Stimulated activated CD8-positive, alpha-beta memory T cell treated with anti-CD3 and anti-CD28 coated beads, Interleukin-2, amount 100 ng/mL, for 48 hours (primary cell): ENCODE data around the gene FIGN.

Experiments
- DNase-seq, 2 donors: peaks; one replicate each; pipeline ENCODE4 v3.0.0-alpha.2; 2020; ENCODE audit warnings: low read depth in 2 of 2

Gene FIGN, protein sequence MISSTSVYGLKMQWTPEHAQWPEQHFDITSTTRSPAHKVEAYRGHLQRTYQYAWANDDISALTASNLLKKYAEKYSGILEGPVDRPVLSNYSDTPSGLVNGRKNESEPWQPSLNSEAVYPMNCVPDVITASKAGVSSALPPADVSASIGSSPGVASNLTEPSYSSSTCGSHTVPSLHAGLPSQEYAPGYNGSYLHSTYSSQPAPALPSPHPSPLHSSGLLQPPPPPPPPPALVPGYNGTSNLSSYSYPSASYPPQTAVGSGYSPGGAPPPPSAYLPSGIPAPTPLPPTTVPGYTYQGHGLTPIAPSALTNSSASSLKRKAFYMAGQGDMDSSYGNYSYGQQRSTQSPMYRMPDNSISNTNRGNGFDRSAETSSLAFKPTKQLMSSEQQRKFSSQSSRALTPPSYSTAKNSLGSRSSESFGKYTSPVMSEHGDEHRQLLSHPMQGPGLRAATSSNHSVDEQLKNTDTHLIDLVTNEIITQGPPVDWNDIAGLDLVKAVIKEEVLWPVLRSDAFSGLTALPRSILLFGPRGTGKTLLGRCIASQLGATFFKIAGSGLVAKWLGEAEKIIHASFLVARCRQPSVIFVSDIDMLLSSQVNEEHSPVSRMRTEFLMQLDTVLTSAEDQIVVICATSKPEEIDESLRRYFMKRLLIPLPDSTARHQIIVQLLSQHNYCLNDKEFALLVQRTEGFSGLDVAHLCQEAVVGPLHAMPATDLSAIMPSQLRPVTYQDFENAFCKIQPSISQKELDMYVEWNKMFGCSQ

DNA sequence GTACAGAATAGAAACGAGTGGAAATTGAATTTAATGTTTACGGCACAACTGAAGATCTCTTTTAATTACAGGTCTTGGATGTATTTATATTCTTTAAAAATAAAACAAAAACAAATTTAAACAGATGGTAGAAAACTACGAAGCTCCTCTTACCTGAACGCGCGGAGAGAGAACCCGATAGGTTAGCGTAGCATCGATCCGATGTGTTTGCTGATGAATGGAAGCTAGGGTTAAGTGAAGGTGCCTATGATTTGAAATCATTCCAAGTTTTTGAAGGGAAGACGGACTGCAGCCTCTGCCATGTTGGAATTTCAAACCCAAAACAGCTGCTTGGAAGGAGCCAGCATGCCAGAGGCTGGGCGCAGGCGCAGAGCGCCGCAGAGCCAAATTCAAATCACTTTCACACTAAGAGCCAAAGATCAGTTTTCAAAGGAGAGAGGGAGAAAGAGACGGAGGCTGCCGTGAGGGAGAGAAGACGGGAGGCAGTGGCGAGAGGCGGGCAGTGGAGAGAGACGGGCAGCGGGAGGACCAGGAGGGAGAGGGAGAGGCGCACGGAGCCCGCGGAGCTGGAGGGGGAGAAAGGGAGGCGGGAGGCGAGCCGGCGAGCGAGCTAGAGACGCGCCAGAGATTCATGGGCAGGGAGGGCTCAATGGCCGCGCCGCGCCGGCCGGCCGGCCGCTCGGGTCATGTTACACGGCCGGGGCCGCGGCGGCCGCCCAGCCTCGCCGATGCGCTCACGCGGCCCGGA is at the start of gene FIGN:
Gene FIGN (minus strand): TSS at position 324 of the 748 bp plus-strand sequence. CDS start 1,081 bp downstream, outside the sequence.
- no peak for DNase-seq

DNA sequence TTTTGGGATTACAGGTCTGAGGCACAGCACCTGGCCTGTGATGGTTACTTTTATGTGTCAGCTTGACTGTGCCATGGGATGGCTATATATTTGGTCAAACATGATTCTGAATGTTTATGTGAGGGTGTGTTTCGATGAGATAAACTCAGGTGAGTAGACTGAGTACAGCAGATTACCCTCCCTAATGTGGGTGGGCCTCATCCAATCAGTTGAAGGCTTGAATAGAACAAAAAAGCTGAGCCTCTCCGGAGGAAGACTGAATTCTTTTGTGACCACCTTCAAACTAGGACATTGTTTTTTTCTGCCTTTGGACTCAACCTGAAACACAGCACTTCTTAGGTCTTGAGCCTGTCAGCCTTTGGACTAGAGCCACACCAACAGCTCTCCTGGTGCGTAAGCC is 49.4 kb upstream of the FIGN start:
- DNase-seq = no peak

DNA sequence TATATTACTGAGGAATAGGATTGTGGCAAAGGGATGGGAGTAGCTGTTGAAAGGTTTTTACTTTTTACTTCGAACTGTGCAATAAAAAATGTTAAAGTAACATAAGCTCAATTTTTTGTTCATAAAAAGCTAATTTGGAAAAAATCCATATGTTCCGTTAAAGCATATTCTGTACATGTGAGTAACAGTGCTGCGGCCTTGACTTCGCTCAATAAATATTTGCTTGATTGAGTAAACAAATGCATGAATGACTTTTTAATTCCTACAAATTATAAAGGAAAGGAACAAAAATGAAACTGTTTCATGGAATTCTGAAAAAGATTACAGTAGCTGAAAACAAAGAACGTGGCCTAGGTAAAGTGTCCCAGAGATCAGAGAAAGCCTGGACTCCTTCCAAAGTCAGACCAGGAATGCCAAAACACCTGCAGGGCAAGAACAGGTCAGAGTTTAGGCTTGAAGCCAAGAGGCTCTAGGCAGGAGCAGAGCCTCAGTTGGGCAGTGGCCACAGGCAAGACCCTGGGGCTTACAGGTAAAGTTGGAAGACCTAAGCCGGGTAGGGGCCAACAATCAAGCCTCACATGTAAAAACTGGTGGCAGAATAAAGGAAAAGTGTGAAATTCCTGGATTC is 44.3 kb upstream of the FIGN start:
- DNase-seq = no peak

DNA sequence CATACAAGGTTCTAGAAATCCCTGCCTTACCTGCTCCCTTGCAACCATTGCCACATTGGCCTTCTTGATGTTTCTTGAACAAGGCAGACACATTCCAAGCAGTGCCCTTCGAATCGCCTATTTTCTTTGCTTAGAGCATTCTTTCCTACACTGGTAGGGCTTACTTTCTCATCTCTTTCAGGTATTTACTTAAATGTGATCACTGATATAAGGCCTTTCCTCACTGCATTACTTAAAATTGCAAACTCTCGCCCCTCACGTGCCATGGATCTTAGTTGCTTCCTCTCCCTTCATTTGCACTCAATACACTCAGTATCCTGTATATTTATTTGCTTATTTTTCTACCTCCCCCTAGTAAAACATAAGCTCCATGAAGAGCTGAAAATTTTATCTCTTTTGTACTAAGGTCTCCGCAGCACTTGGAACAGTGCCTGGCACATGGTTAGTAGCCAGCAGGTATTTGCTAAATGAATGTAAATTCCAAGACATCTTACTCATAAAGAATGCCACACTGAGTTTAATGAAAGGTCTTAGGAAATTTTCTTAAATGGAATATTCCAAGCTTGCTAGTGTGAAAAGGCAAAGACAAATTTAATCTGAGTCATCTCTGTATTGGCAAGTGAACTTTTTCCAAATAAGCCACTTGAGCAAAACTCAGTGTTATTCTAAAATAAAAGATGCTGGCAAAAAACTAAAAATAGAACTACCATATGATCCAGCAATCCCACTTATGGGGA is 42.4 kb upstream of the FIGN start:
- no peak for DNase-seq

DNA sequence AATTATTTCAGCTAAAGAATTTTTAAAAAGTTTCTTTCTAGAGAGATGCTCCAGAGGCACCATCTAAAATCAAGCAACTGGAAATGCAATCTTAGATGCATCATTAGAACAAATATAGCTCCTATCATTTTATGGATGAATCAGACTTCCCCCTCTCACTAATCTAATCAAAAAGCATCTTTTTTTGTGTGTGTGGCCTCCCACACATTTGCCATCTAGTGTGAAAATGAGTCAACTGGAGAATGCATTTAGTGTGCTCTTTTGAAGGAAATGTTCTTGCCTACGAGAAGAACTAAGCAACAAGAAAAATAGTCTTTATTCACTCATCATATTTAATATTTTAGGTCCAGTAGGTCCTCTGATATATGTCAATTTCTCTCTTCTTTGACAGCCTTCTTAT is 39.5 kb upstream of the FIGN start:
- DNase-seq = no peak

DNA sequence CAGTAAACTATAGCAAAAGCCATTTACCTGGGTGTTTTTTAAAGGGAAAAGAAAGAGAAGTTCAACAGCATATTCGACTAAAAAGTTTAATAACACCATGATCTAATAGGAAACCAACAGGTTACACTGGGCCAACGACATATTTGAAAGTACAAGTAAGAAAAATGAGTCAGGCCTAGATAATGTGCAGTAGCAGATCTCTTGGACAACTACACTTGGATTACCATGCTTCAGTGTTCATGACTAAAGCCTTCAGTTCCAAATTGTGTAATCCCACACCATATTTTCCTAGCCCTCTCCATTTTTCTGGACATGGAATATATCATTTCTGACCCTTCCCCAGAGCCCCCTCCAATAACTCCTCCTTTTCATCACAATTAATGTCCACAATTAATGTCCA is 39.1 kb upstream of the FIGN start:
- no peak for DNase-seq

DNA sequence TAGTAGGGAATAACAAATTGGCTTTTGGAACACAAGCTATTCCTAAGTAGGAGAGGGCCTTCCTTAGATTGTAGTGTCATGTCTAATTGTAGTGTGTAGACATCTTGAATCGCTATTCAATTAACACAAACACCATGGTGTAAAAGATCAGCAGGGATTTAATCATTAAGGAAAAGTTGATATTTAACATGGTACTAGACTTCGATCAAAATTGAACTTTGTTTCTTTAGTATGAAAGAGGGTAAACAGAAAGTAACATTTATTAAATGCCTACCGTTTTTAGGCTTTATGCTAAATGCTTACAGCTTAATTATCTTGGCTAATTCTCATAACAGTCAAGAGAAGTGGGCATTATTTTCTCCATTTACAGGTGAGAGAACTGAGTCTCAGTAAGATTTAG is 37.5 kb upstream of the FIGN start:
- no peak for DNase-seq

DNA sequence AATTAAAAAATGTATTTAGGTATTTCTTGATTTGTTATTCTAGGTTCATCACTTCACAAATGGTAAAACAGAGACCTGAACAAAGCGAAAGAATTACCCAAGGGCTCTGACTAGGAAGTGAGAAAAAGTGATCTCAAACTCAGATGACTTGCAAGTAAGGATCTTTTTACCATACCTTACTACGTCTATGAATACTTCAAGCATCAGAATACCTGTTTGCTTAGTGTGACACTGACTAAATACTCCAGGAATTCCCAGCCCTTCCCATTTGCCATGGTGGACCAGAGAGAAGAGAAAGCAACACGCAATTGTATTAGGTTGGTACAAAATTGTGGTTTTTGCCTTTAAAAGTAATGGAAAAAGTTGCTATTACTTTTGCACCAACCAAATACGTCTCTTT is 35.8 kb upstream of the FIGN start:
- no peak for DNase-seq

DNA sequence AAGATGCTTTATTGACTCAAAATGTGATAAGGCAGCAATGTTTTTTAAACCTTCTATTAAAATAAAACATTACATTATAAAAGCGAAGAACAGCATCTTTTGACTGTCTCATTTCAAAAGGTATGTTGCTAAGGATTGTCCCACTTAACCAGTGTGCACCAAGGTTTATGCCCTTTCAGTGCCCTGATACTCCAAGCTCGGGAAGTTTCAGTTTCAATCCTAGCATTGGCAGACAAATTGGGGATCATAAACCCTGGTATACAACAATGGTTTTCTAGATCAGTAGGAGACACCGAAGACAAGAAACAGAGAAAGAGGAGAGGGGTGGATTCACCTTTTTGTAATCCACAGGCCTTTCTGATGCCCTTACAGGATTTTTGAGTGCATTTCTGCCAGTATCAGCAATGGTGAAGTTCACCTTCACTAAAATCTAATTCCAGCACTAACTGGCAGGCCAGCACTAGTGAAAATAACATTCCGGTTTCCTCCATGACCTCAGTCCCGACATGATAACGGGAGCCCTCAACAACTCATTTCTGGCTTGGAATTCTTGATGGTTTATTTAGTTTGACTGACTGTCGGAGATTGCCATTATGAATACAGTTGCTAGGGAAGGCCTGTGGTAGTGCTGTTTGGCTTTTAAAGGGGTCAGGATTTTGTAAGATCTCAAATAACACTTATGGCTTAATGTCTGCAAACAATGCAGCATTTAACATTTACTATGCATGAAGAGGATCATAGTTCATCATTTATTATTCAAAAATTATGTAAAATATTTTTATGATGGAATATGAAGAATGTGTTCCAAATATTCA is 33.3 kb upstream of the FIGN start:
- no peak for DNase-seq

DNA sequence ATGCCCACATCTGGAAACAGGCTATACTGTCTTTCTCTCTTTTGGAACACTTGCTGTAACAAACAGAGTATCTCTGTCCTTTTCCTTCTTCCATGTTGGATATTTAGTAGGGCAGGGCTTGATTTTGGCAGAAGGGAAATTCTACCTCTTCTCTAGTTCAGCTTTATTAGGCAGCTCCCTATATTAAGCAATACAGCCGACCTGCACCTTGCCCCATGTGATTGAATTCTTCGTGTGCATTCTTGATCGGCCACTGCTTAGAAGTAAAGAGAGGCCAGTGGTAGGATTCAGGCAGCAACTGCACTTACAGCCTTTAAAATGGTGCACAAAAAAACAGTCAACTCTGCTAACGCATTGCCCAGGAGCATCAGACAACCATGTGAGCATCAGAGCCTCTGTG is 31.3 kb upstream of the FIGN start:
- DNase-seq = no peak

DNA sequence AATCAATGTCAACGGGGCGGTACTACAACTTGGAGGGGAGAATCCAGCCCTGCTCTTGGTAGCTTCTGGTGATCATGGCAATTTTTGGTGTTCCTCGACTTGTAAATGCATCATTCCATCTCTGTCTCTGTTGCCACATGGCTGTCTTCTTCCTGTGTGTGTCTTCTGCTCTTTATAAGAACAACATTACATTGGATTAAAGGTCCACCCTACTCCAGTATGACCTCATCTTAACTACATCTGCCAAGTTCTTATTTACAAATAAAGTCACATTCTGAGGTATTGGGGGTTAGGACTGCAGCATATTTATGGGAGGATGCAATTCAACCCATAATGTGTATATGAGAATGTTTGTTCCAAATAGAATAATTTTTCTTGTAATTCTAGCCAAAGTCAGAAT is 28.8 kb upstream of the FIGN start:
- no peak for DNase-seq

DNA sequence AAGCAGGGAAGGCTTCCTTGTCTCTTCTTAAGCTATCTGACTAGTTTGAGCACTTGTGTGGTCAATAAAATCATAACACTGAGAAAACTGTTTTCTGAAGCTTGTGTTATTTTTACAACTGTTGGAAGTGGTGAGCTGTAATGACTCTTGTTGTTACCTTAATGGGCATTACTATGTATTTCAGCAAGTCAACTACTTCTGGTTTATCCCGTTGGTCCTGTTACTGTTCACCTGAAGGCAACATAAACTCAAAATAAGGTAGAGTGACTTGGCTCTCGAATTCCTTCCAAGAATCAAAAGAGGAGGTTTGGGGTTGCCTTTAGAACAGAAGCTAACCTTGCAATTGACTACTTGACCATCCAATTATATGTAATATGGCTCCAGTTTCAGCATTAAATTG is 23.2 kb upstream of the FIGN start:
- no peak for DNase-seq

DNA sequence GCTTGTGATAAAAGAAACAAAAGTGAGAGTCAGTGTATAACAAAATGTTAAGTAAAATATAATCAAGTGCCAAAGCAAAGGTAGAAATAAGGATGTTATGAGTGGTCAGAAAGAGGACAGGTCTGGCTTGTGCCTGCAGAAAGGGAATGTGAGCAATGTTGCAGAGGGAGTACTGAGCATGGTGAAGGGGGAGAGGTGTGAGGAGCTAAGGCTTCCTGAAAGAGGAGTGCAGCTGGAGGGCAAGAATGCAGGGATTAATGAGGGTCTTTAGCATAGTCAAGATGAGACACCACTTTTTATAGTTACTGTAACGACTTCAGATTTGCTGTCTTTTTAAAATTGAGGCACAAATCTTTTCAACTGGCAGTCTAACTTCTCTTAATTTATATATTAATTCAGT is 22.0 kb upstream of the FIGN start:
- no peak for DNase-seq

DNA sequence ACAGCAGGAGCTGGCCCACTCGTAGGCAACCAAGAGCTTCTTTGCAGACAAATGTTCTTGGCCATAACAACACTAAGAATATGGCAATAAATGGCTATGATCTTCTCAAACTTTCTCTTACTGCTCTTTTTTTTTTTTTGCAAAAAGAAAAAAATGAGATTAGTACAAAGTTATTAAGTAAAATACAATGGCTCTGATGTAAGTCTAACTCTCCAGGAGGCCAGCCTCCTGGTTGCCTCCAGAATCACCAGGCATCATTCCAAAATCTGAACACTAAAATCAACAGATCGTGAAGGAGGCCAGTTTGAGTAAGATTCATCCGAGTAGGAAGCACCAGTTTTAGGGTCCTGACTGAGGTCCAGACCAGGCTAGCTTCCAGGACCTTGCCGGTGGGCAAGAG is 20.8 kb upstream of the FIGN start:
- DNase-seq = no peak

DNA sequence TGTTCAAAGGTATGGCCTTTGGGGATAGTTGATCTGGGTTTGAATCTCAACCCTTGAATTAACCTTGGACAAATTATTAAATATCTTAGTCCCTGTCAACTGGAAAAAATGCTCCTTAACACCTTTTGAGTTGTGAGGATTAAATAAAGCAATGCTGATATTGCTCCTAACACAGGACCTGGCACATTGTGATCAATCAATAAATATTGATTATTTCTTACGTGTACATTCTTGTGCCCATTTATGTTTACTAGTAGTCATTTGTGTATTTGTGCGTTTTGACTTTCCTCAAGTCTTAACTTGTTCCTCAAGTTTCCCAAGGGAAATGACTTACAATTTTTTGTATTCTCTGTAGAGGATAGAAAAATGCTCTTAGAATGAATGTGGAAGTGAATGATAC is 19.6 kb upstream of the FIGN start:
- no peak for DNase-seq

DNA sequence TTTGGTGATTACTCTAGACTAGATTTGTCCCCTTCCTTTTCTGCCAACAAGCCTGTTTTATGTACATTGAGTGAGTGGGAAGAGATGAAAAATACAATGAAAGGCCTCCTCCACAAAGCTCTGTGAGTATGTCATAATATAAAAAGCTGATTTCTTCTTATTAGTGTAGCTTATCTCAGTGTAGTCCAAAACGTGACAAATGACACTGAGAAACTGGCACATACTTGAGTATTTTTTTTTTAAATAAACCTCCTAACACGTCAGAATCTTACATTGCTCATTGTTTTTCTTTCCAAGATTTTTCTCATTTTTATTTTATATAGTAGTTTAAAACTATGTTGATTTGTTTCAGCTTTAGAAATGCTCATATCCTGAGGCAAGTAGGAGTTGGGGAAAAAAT is 17.9 kb upstream of the FIGN start:
- DNase-seq = no peak

DNA sequence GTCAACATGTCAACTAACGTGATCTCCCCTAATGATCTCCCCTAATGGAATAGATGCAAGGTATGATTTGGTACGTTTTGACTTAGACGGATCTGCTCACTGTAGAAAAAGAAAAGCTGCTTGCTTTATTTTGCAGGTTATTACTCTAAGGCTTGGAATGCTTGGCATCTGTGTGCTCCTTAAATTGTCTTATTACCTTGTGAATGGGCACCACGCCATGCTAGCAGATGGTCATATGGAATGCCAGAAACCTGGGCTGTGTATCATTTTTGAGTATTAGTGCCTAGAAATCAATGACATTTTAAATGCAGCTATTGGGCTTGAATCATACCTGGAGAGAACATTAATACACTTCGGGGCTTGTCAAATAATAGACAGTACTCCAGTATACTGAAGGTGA is 16.5 kb upstream of the FIGN start:
- DNase-seq = no peak

DNA sequence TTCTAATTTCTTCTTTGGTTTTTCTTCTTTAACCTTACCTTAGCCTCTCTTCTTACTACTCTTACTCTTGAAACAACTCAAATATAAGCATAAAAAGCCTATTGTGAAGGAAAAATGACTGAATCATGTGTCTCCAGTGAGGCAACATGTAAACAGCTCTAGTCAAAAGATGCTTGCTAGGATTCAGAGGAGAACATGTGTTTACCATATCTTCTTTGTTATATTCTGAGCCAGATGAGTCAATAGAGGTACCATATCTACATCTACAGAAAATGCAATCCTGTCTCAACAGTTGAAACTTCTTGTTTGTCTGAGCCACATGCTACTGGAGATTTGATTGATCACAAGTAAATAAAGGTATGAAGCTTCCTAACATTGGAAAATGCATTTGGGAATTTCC is 15.9 kb upstream of the FIGN start:
- no peak for DNase-seq

DNA sequence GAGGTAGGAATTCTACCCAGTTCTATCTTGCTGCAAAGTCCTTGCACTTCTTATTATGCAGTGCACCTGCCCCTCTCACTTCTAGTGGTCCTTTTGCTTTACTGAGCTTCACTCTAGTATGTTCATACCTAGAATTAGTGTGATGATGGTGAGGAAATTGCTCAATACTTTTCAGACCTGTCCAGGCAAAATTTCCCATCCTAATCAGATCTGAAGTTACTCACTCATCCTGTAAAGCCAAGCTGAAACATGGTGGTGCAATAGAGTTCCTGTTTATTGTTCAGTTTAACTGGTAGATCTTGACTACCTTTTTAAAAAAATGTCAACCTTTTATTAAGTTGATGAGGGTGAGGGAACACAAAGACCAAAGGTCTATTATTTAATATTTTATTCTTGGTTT is 12.6 kb upstream of the FIGN start:
- DNase-seq = no peak

DNA sequence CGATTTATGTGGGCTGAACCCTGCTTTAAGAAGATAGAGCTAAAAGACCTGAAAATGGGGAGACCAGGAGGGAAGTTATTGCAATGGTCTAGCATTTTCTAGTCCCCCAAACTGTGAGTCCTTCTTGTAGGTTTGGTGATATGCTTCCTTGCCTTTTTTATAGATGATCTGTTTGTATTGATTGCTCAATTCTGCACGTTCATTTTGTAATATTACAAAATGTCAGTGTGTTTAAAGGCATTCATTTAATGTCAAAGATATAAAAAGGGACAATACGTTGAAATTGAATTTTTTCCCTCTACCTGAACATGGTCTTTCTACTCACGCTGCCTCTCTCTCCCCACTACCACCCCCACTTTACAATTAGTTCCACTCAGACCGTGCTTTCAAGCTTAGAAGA is 5.6 kb upstream of the FIGN start:
- DNase-seq = no peak

DNA sequence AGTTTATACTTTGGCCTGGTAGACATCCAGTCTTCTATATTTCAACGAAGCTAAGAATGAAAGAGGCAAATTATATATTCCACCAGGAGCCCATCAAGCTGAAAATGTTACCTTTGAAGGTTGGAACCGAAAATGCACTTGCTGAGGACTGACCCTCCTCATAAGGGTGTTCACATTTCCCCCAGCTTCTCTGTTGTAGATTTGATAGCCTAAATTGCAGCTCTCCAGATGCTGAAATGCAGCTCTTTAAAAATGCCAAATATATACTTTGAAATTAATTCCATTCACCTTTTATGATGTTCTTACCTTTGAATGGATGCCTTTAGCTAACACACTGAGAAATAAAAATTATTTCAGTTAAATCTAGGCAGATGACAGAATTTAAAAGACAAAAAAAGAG is 1.8 kb upstream of the FIGN start:
- no peak for DNase-seq
